GM12892 (cell line): ENCODE measurements around the gene ST3GAL3.

Source experiments
- POLR2AphosphoS5 ChIP-seq: IDR thresholded peaks from 2 replicates; pipeline ENCODE4 v1.6.1; 2011; ENCODE audit warnings: low read depth, low read length, control low read depth
- TAF1 ChIP-seq: IDR thresholded peaks from 2 replicates; pipeline ENCODE4 v1.6.1; 2011; ENCODE audit warnings: low read depth, mild to moderate bottlenecking, control low read depth, low read length, borderline replicate concordance

- TF ChIP-seq TAF1 (no peak), POLR2AphosphoS5 (no peak)
Measured at GRCh38 chr1:43769350-43769908, 62.1 kb downstream of the ST3GAL3 start.
